Uterus (tissue), 2 donors: Measurements from ENCODE around the gene MSI2.

ENCODE experiments used
- POLR2A ChIP-seq, 2 donors: fragments of 450-650 bp; IDR thresholded peaks; one replicate each; pipeline ENCODE4 v1.6.1; 2016; ENCODE audit warnings: antibody characterized with exemption in 2 of 2, mild to moderate bottlenecking in 1 of 2, moderate library complexity in 1 of 2
- TF ChIP-seq, protein P1 (sequence below), 4 experiments: fragments of 200-600 bp in 2 of 4; fragments of 450-650 bp in 2 of 4; sonication (generic) in 2 of 4; IDR thresholded peaks; one replicate each; pipeline ENCODE4 v1.5.1; 2016 to 2019; ENCODE audit warnings: antibody characterized with exemption in 4 of 4, mild to moderate bottlenecking in 2 of 4, moderate library complexity in 1 of 4

DNA sequence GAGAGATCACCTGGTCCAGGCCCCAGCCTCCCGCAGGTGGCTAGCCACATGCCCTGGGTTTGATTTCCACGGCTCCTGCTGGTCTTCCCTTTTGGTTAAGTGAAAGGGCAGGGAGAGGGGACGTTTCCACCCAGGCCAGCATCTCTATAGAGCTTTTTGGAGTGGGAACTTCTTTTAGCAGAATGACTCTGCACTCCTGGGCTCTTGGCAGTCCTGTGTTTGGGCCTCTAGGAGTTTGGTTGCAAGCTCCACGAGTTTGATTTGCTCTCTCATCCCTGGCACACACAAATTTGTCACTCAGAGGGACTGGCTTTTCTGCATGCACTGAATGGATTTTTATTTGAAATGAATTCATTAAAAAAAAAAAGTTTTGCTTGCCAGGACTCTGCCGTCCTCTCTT is 32.8 kb downstream of the MSI2 start:
- TF ChIP-seq, protein P1, sequence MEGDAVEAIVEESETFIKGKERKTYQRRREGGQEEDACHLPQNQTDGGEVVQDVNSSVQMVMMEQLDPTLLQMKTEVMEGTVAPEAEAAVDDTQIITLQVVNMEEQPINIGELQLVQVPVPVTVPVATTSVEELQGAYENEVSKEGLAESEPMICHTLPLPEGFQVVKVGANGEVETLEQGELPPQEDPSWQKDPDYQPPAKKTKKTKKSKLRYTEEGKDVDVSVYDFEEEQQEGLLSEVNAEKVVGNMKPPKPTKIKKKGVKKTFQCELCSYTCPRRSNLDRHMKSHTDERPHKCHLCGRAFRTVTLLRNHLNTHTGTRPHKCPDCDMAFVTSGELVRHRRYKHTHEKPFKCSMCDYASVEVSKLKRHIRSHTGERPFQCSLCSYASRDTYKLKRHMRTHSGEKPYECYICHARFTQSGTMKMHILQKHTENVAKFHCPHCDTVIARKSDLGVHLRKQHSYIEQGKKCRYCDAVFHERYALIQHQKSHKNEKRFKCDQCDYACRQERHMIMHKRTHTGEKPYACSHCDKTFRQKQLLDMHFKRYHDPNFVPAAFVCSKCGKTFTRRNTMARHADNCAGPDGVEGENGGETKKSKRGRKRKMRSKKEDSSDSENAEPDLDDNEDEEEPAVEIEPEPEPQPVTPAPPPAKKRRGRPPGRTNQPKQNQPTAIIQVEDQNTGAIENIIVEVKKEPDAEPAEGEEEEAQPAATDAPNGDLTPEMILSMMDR (IDR thresholded peaks at IDR 0.05): no peak
- no peak for TF ChIP-seq POLR2A (IDR thresholded peaks at IDR 0.05)
